SK-N-MC (cell line): Measurements from ENCODE around the gene CLDN22.

Source experiments
- EZH2 ChIP-seq: fragments of 200-600 bp; sonication (generic); IDR thresholded peaks from one replicate; pipeline ENCODE4 v1.6.1; 2017; ENCODE audit warnings: antibody characterized with exemption
- FOXP2 ChIP-seq: optimal IDR thresholded peaks from 2 replicates; pipeline ENCODE3; 2011; ENCODE audit warnings: mild to moderate bottlenecking, moderate library complexity; ENCODE audit not compliant: insufficient read depth; ENCODE audit errors: extremely low read length, control extremely low read depth
- POLR2AphosphoS5 ChIP-seq: IDR thresholded peaks from 2 replicates; pipeline ENCODE4 v1.6.1; 2012; ENCODE audit warnings: mild to moderate bottlenecking, low read depth, low read length, borderline replicate concordance

DNA sequence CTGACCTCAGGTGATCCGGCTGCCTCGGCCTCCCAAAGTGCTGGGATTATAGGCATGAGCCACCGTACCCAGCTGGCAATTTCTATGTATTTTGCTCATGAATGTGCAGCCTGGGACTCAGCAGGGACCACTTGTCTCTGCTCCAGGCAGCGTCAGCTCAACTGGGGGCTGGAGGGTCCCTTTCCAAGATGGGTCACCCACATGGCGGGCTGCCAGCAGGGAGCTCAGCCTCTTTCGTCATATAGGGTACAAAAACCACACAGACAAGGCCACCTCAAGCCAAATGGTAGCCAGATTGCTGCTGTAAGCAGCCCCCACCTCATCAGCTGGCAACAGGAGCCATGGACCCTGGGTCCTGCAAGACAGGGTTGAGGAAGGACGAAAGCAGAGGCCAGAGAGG, 4.5 kb upstream of the CLDN22 start:
- TF ChIP-seq FOXP2 (no peak), EZH2 (no peak), POLR2AphosphoS5 (no peak)
